GM23248 (cell line): ENCODE measurements around the gene GNAI1. TPM values are rescaled to one million over a fixed set of nuclear protein-coding genes. Genes with fewer than 3 reads are reported as not detected.

ENCODE experiments used
- DNase-seq: peaks from one replicate; pipeline ENCODE4 v3.0.0-alpha.2; 2015
- H2AFZ ChIP-seq: fragments of 200-600 bp; sonication (generic); 2 replicates; pipeline ENCODE4 v1.6.1; 2016; ENCODE audit warnings: antibody characterized with exemption
- H3F3A ChIP-seq: fragments of 200-600 bp; sonication (generic); 2 replicates; pipeline ENCODE4 v1.6.1; 2016; ENCODE audit warnings: mild to moderate bottlenecking, antibody characterized with exemption, mixed run types; ENCODE audit not compliant: insufficient read depth
- H3K27ac ChIP-seq: fragments of 200-600 bp; sonication (generic); 2 replicates; pipeline ENCODE4 v1.5.1; 2016; ENCODE audit warnings: mild to moderate bottlenecking
- H3K27me3 ChIP-seq: fragments of 200-600 bp; sonication (generic); replicated peaks from 2 replicates; pipeline ENCODE4 v1.6.1; 2016; ENCODE audit warnings: mild to moderate bottlenecking; ENCODE audit not compliant: insufficient read depth
- H3K36me3 ChIP-seq: fragments of 200-600 bp; sonication (generic); 2 replicates; pipeline ENCODE4 v1.6.1; 2016; ENCODE audit warnings: low read depth, mild to moderate bottlenecking
- H3K4me1 ChIP-seq: fragments of 200-600 bp; sonication (generic); 2 replicates; pipeline ENCODE4 v1.6.1; 2016; ENCODE audit warnings: mild to moderate bottlenecking; ENCODE audit not compliant: insufficient read depth
- H3K4me2 ChIP-seq: fragments of 200-600 bp; sonication (generic); one replicate; pipeline ENCODE4 v1.6.1; 2016; ENCODE audit warnings: mild to moderate bottlenecking; ENCODE audit not compliant: unreplicated experiment
- H3K4me3 ChIP-seq: fragments of 200-600 bp; sonication (generic); 2 replicates; pipeline ENCODE4 v1.5.1; 2016; ENCODE audit warnings: mild to moderate bottlenecking
- H3K79me2 ChIP-seq: fragments of 200-600 bp; sonication (generic); 2 replicates; pipeline ENCODE4 v1.6.1; 2016; ENCODE audit warnings: mild to moderate bottlenecking; ENCODE audit not compliant: insufficient read depth
- H3K9ac ChIP-seq: fragments of 200-600 bp; sonication (generic); 2 replicates; pipeline ENCODE4 v1.6.1; 2016; ENCODE audit warnings: mild to moderate bottlenecking
- H3K9me2 ChIP-seq: fragments of 200-600 bp; sonication (generic); 2 replicates; pipeline ENCODE4 v1.6.1; 2016; ENCODE audit warnings: mixed run types, mild to moderate bottlenecking, moderate library complexity; ENCODE audit not compliant: insufficient read depth
- H3K9me3 ChIP-seq: fragments of 200-600 bp; sonication (generic); one replicate; pipeline ENCODE4 v1.6.1; 2017; ENCODE audit warnings: low read depth
- H4K20me1 ChIP-seq: fragments of 200-600 bp; sonication (generic); 2 replicates; pipeline ENCODE4 v1.6.0; 2016; ENCODE audit not compliant: insufficient read depth
- EZH2 ChIP-seq: fragments of 200-600 bp; sonication (generic); IDR thresholded peaks from 2 replicates; pipeline ENCODE4 v1.6.1; 2018; ENCODE audit warnings: antibody characterized with exemption, mild to moderate bottlenecking; ENCODE audit not compliant: insufficient read depth, poor library complexity, severe bottlenecking
- EZH2phosphoT487 ChIP-seq: fragments of 200-600 bp; sonication (generic); IDR thresholded peaks from 2 replicates; pipeline ENCODE4 v1.6.1; 2018; ENCODE audit warnings: antibody characterized with exemption, moderate library complexity, mild to moderate bottlenecking, low read depth; ENCODE audit not compliant: insufficient read depth
- WGBS, 2 experiments: methylation state at CpG; one replicate each; pipeline ENCODE4 v1.1.6; 2015 to 2017; ENCODE audit warnings: low lambda C conversion rate in 2 of 2, low coverage in 1 of 2; ENCODE audit errors: missing lambda C conversion rate in 2 of 2; 5-methylcytosine and 5-hydroxymethylcytosine counted together
- in situ Hi-C: fragments of 300-500 bp; cut with MboI; formaldehyde crosslinking; loops from 2 replicates; pipeline ENCODE4 v1.15.0; 2020
- polyA plus RNA-seq: library from polyadenylated mRNA; unstranded; fragments of >200 nt; fragmentation: Nextera tagmentation; extraction: Ambion mirVana; gene quantifications from 2 replicates; pipeline ENCODE4 v1.2.1, GENCODE V29; 2016
- total RNA-seq: library from RNA; depleted of rRNA; stranded (reverse); fragments of >200 nt; shearing (Covaris generic); gene quantifications from 2 replicates; pipeline ENCODE4 v1.2.3, GENCODE V29; 2014

GNAI1 gene
- total and polyA plus RNA-seq, 2 experiments from 2014 or later = 35.3 to 47.0 TPM

- H3K27me3 ChIP-seq = no peaks in the 10 kb centered on the region
- no peak for DNase-seq
Observed at GRCh38 chr7:80210400-80210799, 75.8 kb downstream of the GNAI1 start.

GRCh38 chr7:80213814-80214213, 79.2 kb downstream of the GNAI1 start:
- H3K4me3 ChIP-seq = no peak overlapping the region
- H3K9me2 ChIP-seq = no peaks in the 10 kb centered on the region
- no peak for TF ChIP-seq EZH2phosphoT487
- TF ChIP-seq EZH2 = no peak
- no peaks in the 10 kb centered on the region for H4K20me1 ChIP-seq
- no peak overlapping the region for H2AFZ ChIP-seq
- H3K36me3 ChIP-seq = peaks cover 31% of the 10 kb centered on the region; the same call in 1 of the 2 replicates
- peaks cover 6% of the 10 kb centered on the region; the same call in 1 of the 2 replicates for H3K4me1 ChIP-seq
- WGBS, 2 experiments = 83 to 84% methylated on average over 4 of the region's 4 CpGs
- no peak overlapping the region for H3K27ac ChIP-seq
- in situ Hi-C loops = no loop called here
- no peaks in the 10 kb centered on the region for H3K9me3 ChIP-seq
- no peak for DNase-seq
- peaks cover 4% of the 10 kb centered on the region; the same call in 1 of the 2 replicates for H3F3A ChIP-seq
- H3K4me2 ChIP-seq = no peak overlapping the region
- no peaks in the 10 kb centered on the region for H3K79me2 ChIP-seq
- no peaks in the 10 kb centered on the region for H3K27me3 ChIP-seq
- no peak overlapping the region for H3K9ac ChIP-seq

More at GRCh38 chr7:80210400-80210799, 75.8 kb downstream of the GNAI1 start:
- no peak for TF ChIP-seq EZH2
- TF ChIP-seq EZH2phosphoT487 = no peak
- WGBS, 2 experiments = 41 to 51% methylated on average over 3 of the region's 3 CpGs
- Histone ChIP-seq H3F3A (no peaks in the 10 kb centered on the region; the same call in 1 of the 2 replicates), H3K79me2 (no peaks in the 10 kb centered on the region), H3K9ac (no peak overlapping the region), H3K9me3 (no peaks in the 10 kb centered on the region), H3K4me3 (no peak overlapping the region), H4K20me1 (no peaks in the 10 kb centered on the region), H3K4me2 (no peak overlapping the region), H3K27ac (no peak overlapping the region), H2AFZ (no peak overlapping the region), H3K4me1 (no peaks in the 10 kb centered on the region), H3K36me3 (peaks cover 25% of the 10 kb centered on the region; the same call in 1 of the 2 replicates), H3K9me2 (no peaks in the 10 kb centered on the region)
- in situ Hi-C loops = no loop called here

GRCh38 chr7:80215734-80216133, 81.1 kb downstream of the GNAI1 start:
- 98 to 99% methylated on average over 3 of the region's 3 CpGs for WGBS, 2 experiments
- no peak overlapping the region for H3K9ac ChIP-seq
- DNase-seq = no peak
- in situ Hi-C loops = no loop called here
- H3K4me3 ChIP-seq = no peak overlapping the region
- H3K27ac ChIP-seq = no peak overlapping the region
- TF ChIP-seq EZH2phosphoT487 (no peak), EZH2 (no peak)
- H3K9me2 ChIP-seq = no peaks in the 10 kb centered on the region
- no peaks in the 10 kb centered on the region for H3K79me2 ChIP-seq
- H3K36me3 ChIP-seq = peaks cover 31% of the 10 kb centered on the region; the same call in 1 of the 2 replicates
- peaks cover 12% of the 10 kb centered on the region for H3K4me1 ChIP-seq
- peaks cover 4% of the 10 kb centered on the region; the same call in 1 of the 2 replicates for H3F3A ChIP-seq
- no peaks in the 10 kb centered on the region for H3K9me3 ChIP-seq
- no peaks in the 10 kb centered on the region for H3K27me3 ChIP-seq
- no peak overlapping the region for H3K4me2 ChIP-seq
- no peaks in the 10 kb centered on the region for H4K20me1 ChIP-seq
- H2AFZ ChIP-seq = no peak overlapping the region

GRCh38 chr7:80216996-80217842, 82.6 kb downstream of the GNAI1 start:
- no peak overlapping the region for H3K4me3 ChIP-seq
- H3K9ac ChIP-seq = no peak overlapping the region
- DNase-seq = no peak
- no peaks in the 10 kb centered on the region for H3K9me2 ChIP-seq
- no peaks in the 10 kb centered on the region for H4K20me1 ChIP-seq
- 84 to 89% methylated on average over 2 of the region's 2 CpGs for WGBS, 2 experiments
- TF ChIP-seq EZH2 = no peak
- no peak for TF ChIP-seq EZH2phosphoT487
- no peaks in the 10 kb centered on the region for H3K79me2 ChIP-seq
- H3F3A ChIP-seq = peaks cover 7% of the 10 kb centered on the region; the same call in 1 of the 2 replicates
- peaks cover 30% of the 10 kb centered on the region; the same call in 1 of the 2 replicates for H3K36me3 ChIP-seq
- no peak overlapping the region for H3K4me2 ChIP-seq
- no peaks in the 10 kb centered on the region for H3K27me3 ChIP-seq
- H2AFZ ChIP-seq = no peak overlapping the region
- no peak overlapping the region for H3K27ac ChIP-seq
- H3K4me1 ChIP-seq = peaks cover 18% of the 10 kb centered on the region
- in situ Hi-C loops = no loop called here
- no peaks in the 10 kb centered on the region for H3K9me3 ChIP-seq
